Upper lobe of left lung (tissue), 4 donors: Measurements from ENCODE around the gene COL6A6.

ENCODE experiments used
- CTCF ChIP-seq, 6 experiments: fragments of 450-650 bp in 4 of 6; fragments of 200-600 bp in 2 of 6; sonication (generic) in 2 of 6; IDR thresholded peaks; one replicate each; pipeline ENCODE4 v1.5.1; 2016 to 2019; ENCODE audit warnings: antibody characterized with exemption in 6 of 6
- POLR2A ChIP-seq, 4 donors: fragments of 450-650 bp; IDR thresholded peaks; one replicate each; pipeline ENCODE4 v1.5.1; 2016 to 2017; ENCODE audit warnings: antibody characterized with exemption in 4 of 4, mild to moderate bottlenecking in 2 of 4
- POLR2AphosphoS5 ChIP-seq, 2 donors: sonication (generic); formaldehyde crosslinking; IDR thresholded peaks; one replicate each; pipeline ENCODE4 v1.5.1; 2017; ENCODE audit warnings: antibody characterized with exemption in 2 of 2

- TF ChIP-seq CTCF (IDR thresholded peaks at IDR 0.05) (no peak), POLR2AphosphoS5 (IDR thresholded peaks at IDR 0.05) (no peak), POLR2A (IDR thresholded peaks at IDR 0.05) (no peak)
Observed at GRCh38 chr3:130537673-130538304, 20.8 kb downstream of the COL6A6 start.
